Esophagus squamous epithelium (tissue), 4 donors: Measurements from ENCODE around the gene KRTAP2-2.

Experiments
- POLR2A ChIP-seq, 4 donors: fragments of 450-650 bp; IDR thresholded peaks; one replicate each; pipeline ENCODE4 v1.6.1; 2017; ENCODE audit warnings: antibody characterized with exemption in 4 of 4, mild to moderate bottlenecking in 4 of 4, moderate library complexity in 3 of 4
- TF ChIP-seq, protein P1 (sequence below), 6 experiments: fragments of 450-650 bp in 4 of 6; fragments of 200-600 bp in 2 of 6; sonication (generic) in 2 of 6; IDR thresholded peaks; one replicate each; pipeline ENCODE4 v1.5.1; 2016 to 2019; ENCODE audit warnings: antibody characterized with exemption in 6 of 6, mild to moderate bottlenecking in 4 of 6, moderate library complexity in 4 of 6

DNA sequence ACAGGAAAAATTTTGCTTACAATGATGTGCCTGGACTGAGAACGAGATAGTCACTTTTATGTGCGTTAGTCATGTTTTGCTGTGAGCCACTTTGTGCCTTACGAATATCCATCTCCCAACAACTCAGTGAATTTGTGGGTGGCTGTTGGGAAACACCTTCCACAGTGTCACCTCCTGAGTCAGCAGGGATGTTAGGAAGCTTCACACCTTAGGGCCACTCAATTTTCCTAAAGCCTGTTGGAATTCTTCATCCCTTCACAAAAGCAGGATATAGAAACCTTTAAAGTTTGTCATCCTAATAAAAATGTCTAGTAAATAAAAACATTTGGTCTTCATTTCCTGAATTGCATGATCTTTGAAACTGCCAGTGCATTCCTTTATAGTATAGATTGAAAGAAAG, 41.8 kb downstream of the KRTAP2-2 start:
- TF ChIP-seq POLR2A (IDR thresholded peaks at IDR 0.05), result no peak
- TF ChIP-seq, protein P1, sequence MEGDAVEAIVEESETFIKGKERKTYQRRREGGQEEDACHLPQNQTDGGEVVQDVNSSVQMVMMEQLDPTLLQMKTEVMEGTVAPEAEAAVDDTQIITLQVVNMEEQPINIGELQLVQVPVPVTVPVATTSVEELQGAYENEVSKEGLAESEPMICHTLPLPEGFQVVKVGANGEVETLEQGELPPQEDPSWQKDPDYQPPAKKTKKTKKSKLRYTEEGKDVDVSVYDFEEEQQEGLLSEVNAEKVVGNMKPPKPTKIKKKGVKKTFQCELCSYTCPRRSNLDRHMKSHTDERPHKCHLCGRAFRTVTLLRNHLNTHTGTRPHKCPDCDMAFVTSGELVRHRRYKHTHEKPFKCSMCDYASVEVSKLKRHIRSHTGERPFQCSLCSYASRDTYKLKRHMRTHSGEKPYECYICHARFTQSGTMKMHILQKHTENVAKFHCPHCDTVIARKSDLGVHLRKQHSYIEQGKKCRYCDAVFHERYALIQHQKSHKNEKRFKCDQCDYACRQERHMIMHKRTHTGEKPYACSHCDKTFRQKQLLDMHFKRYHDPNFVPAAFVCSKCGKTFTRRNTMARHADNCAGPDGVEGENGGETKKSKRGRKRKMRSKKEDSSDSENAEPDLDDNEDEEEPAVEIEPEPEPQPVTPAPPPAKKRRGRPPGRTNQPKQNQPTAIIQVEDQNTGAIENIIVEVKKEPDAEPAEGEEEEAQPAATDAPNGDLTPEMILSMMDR (IDR thresholded peaks at IDR 0.05), result no peak
